ENCODE measurements around the gene SHROOM2. TPM values are rescaled to one million over a fixed set of nuclear protein-coding genes. Genes with fewer than 3 reads are reported as not detected.
A peak's percentile ranks its signal among the peaks of the same experiment; 100 is the strongest.

SHROOM2 gene, protein sequence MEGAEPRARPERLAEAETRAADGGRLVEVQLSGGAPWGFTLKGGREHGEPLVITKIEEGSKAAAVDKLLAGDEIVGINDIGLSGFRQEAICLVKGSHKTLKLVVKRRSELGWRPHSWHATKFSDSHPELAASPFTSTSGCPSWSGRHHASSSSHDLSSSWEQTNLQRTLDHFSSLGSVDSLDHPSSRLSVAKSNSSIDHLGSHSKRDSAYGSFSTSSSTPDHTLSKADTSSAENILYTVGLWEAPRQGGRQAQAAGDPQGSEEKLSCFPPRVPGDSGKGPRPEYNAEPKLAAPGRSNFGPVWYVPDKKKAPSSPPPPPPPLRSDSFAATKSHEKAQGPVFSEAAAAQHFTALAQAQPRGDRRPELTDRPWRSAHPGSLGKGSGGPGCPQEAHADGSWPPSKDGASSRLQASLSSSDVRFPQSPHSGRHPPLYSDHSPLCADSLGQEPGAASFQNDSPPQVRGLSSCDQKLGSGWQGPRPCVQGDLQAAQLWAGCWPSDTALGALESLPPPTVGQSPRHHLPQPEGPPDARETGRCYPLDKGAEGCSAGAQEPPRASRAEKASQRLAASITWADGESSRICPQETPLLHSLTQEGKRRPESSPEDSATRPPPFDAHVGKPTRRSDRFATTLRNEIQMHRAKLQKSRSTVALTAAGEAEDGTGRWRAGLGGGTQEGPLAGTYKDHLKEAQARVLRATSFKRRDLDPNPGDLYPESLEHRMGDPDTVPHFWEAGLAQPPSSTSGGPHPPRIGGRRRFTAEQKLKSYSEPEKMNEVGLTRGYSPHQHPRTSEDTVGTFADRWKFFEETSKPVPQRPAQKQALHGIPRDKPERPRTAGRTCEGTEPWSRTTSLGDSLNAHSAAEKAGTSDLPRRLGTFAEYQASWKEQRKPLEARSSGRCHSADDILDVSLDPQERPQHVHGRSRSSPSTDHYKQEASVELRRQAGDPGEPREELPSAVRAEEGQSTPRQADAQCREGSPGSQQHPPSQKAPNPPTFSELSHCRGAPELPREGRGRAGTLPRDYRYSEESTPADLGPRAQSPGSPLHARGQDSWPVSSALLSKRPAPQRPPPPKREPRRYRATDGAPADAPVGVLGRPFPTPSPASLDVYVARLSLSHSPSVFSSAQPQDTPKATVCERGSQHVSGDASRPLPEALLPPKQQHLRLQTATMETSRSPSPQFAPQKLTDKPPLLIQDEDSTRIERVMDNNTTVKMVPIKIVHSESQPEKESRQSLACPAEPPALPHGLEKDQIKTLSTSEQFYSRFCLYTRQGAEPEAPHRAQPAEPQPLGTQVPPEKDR (N-terminal part only)
- total RNA-seq (under 1 TPM in 2 of 5 donors, not detected in 3; 0.03 to 0.06 TPM), total RNA-seq (0 to 0.15 (median 0) reads per million in 29 experiments)
- total RNA-seq (2013) = not detected

DNA sequence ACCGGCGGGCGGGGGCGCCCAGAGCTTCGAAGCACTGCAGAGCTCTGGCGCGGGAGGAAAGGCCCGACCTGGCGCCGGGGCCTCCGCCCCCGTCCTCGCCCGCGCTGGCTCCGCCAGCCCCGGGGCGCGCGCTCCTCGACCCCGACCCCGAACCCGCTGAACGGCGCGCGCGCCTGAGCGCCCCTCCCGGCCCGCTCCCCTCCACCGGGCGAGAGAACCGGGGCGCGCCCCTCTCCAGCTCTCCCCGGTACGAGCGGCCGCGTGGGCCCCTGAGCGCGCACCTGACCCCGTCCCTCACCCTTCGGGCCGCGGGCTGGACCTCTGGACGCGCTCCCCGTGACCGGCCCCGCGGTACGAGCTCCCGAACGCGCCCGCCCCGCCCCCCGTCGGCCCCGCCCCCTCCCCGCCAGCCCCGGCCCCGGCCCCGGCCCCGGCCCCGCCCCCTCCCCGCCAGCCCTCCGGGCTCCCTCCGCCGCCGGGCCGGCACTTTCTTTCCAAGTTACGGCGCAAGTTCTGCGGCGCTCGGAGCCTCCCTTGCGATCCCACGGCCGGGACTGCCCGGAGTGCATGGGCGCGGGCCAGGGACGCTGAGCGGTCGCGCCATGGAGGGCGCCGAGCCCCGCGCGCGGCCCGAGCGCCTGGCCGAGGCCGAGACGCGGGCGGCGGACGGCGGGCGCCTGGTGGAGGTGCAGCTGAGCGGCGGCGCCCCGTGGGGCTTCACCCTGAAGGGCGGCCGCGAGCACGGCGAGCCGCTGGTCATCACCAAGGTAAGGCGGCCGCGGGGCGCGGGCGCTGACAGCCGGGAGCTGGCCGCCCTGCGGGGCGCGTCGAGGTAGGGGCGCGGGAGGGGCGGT, at the start of gene SHROOM2:
Gene SHROOM2 (plus strand): TSS at position 486 of the 854 bp plus-strand sequence. CDS start 117 bp downstream, at position 603.
- DNase-seq (no peak), ATAC-seq (replicated peaks in 1 of 4) (no peak)
- CTCF ChIA-PET = interaction anchor here in 1 of 2 donors (0.5 kb wide), 1 partner anchor 664 kb away, joined by 3 read pairs; no protein-coding TSS in a partner anchor
- no peak within 1 kb of the TSS for H3K27ac ChIP-seq (ENCODE audit: low read length)
- Mint-ChIP-seq H3K36me3 (no peaks in the 10 kb centered on the region), H3K27ac (no peak within 1 kb of the TSS), H3K4me3 (peak within 1 kb of the TSS; percentile 31 to 55 (median 45)), H3K27me3 (peaks cover 19 to 34% of the 10 kb centered on the region in 2 donors), H3K9me3 (no peaks in the 10 kb centered on the region), H3K4me1 (peaks cover 0 to 4% (median 4%) of the 10 kb centered on the region in 3 donors)
- no peaks in the 10 kb centered on the region for H3K36me3 ChIP-seq (ENCODE audit: control insufficient read depth in 2 of 2, extremely low read depth in 1 of 2, insufficient read depth in 1 of 2, low read length in 1 of 2)
- H3K27me3 ChIP-seq (replicated peaks in 1 of 2; ENCODE audit: control insufficient read depth in 2 of 2, extremely low read depth in 1 of 2, insufficient read depth in 2 of 2, low read length in 1 of 2) = peaks cover 10 to 23% of the 10 kb centered on the region in 2 experiments
- WGBS (ENCODE audit: insufficient coverage) = 4% methylated on average over 47 of the region's 132 CpGs
- H3K4me1 ChIP-seq (ENCODE audit: control insufficient read depth in 1 of 2, extremely low read depth in 1 of 2, insufficient read depth in 2 of 2, low read length in 2 of 2) = no peaks in the 10 kb centered on the region
- H3K4me3 ChIP-seq (ENCODE audit: control insufficient read depth in 1 of 2, extremely low read depth in 1 of 2, low read length in 1 of 2) = peak within 1 kb of the TSS in 1 of 2 donors; percentile 2
- POLR2A ChIA-PET = no interaction called here
- no peaks in the 10 kb centered on the region for H3K9me3 ChIP-seq

DNA sequence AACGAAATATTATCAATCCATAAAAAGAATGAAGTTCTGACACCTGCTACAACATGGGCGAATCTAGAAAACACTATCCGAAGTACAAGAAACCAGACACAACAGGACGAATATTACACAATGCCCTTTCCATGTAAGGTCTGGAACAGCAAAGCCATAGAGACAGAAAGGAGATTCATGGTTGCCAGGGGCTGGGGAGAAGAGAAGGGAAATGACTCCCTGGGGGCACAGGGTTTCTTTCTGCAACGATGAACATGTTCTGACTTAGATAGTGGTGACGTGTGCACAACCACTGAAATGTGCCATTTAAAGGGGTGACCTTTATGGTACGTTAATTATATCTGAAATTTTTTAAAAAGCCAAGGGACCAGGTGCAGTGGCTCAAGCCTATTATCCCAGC, 48.9 kb upstream of the SHROOM2 start:
- ATAC-seq (replicated peaks in 1 of 4) (no peak), DNase-seq (no peak)
- peak overlapping the region in 1 of 2 donors; percentile 23 for H3K27ac Mint-ChIP-seq
- ChIA-PET CTCF (no interaction called here), POLR2A (no interaction called here)
- Histone ChIP-seq H3K36me3 (ENCODE audit: control insufficient read depth in 2 of 2, extremely low read depth in 1 of 2, insufficient read depth in 1 of 2, low read length in 1 of 2) (no peaks in the 10 kb centered on the region), H3K27ac (ENCODE audit: low read length) (no peak overlapping the region), H3K4me3 (ENCODE audit: control insufficient read depth in 1 of 2, extremely low read depth in 1 of 2, low read length in 1 of 2) (no peak overlapping the region), H3K27me3 (replicated peaks in 1 of 2; ENCODE audit: control insufficient read depth in 2 of 2, extremely low read depth in 1 of 2, insufficient read depth in 2 of 2, low read length in 1 of 2) (peaks cover 0 to 3% of the 10 kb centered on the region in 2 experiments), H3K9me3 (no peaks in the 10 kb centered on the region), H3K4me1 (ENCODE audit: control insufficient read depth in 1 of 2, extremely low read depth in 1 of 2, insufficient read depth in 2 of 2, low read length in 2 of 2) (no peaks in the 10 kb centered on the region)
- H3K9me3 Mint-ChIP-seq = peaks cover 0 to 3% (median 0%) of the 10 kb centered on the region in 3 donors
- no CpG with 5 or more reads among the region's 7 CpGs for WGBS (ENCODE audit: insufficient coverage)
- H3K36me3 Mint-ChIP-seq = no peaks in the 10 kb centered on the region
- no peak overlapping the region for H3K4me3 Mint-ChIP-seq
- no peaks in the 10 kb centered on the region for H3K4me1 Mint-ChIP-seq
- H3K27me3 Mint-ChIP-seq = peaks cover 0 to 9% of the 10 kb centered on the region in 2 donors

DNA sequence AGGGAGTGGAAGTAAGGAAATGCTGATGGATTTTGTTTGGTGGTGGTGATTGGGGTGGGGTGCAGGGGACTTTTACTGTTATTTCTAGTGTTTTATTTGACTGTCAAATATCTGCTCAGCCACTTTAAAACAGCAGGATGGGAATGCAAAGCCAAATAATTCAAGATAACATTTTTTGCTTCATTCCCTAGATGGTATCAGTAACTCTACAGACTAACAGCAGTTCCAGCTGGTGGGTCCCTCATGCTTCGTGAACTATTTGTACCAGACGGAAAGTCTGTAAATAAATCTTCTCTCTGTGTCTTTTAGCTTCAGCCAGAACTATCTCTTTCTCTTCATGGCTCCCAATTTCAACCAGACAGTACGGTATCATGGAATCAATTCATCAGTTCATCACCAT, 48.1 kb upstream of the SHROOM2 start:
- H3K4me3 ChIP-seq (ENCODE audit: control insufficient read depth in 1 of 2, extremely low read depth in 1 of 2, low read length in 1 of 2) = no peak overlapping the region
- H3K27me3 ChIP-seq (replicated peaks in 1 of 2; ENCODE audit: control insufficient read depth in 2 of 2, extremely low read depth in 1 of 2, insufficient read depth in 2 of 2, low read length in 1 of 2) = peaks cover 0 to 3% of the 10 kb centered on the region in 2 experiments
- Mint-ChIP-seq H3K36me3 (no peaks in the 10 kb centered on the region), H3K4me3 (no peak overlapping the region), H3K9me3 (peaks cover 0 to 3% (median 0%) of the 10 kb centered on the region in 3 donors), H3K4me1 (no peaks in the 10 kb centered on the region), H3K27me3 (peaks cover 0 to 9% of the 10 kb centered on the region in 2 donors), H3K27ac (no peak overlapping the region)
- DNase-seq (no peak), ATAC-seq (replicated peaks in 1 of 4) (no peak)
- WGBS (ENCODE audit: insufficient coverage) = no CpG with 5 or more reads among the region's 3 CpGs
- POLR2A ChIA-PET = no interaction called here
- CTCF ChIA-PET = no interaction called here
- H3K27ac ChIP-seq (ENCODE audit: low read length) = no peak overlapping the region
- no peaks in the 10 kb centered on the region for H3K4me1 ChIP-seq (ENCODE audit: control insufficient read depth in 1 of 2, extremely low read depth in 1 of 2, insufficient read depth in 2 of 2, low read length in 2 of 2)
- no peaks in the 10 kb centered on the region for H3K9me3 ChIP-seq
- no peaks in the 10 kb centered on the region for H3K36me3 ChIP-seq (ENCODE audit: control insufficient read depth in 2 of 2, extremely low read depth in 1 of 2, insufficient read depth in 1 of 2, low read length in 1 of 2)

DNA sequence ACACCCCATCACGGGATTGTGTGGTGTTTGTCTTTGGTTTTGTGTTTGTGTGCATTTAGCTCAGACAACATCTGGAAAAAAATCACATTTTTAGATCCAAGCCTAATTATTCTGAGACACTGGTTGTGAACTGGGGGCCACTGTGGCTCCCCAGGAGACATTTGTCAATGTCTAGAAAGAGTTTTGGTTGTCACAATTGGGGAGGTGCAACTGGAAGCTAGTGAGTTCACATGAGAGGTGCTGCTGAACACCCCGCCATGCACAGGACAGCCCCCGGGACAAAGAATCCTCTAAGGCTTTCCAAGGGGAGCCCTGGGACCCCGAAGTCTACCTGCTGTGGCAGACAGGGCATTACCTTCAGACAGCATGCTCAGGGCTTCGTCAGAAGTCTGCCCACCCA, 47.1 kb upstream of the SHROOM2 start:
- no peak overlapping the region for H3K27ac ChIP-seq (ENCODE audit: low read length)
- H3K27me3 ChIP-seq (replicated peaks in 1 of 2; ENCODE audit: control insufficient read depth in 2 of 2, extremely low read depth in 1 of 2, insufficient read depth in 2 of 2, low read length in 1 of 2) = peaks cover 0 to 3% of the 10 kb centered on the region in 2 experiments
- DNase-seq = no peak
- H3K36me3 Mint-ChIP-seq = peaks cover 4% of the 10 kb centered on the region
- H3K4me1 Mint-ChIP-seq = no peaks in the 10 kb centered on the region
- no peak for ATAC-seq (replicated peaks in 1 of 4)
- no CpG with 5 or more reads among the region's 5 CpGs for WGBS (ENCODE audit: insufficient coverage)
- H3K4me3 Mint-ChIP-seq = no peak overlapping the region
- H3K9me3 ChIP-seq = no peaks in the 10 kb centered on the region
- peaks cover 0 to 4% (median 3%) of the 10 kb centered on the region in 3 donors for H3K9me3 Mint-ChIP-seq
- peaks cover 0 to 13% of the 10 kb centered on the region in 2 donors for H3K27me3 Mint-ChIP-seq
- H3K4me1 ChIP-seq (ENCODE audit: control insufficient read depth in 1 of 2, extremely low read depth in 1 of 2, insufficient read depth in 2 of 2, low read length in 2 of 2) = no peaks in the 10 kb centered on the region
- POLR2A ChIA-PET = no interaction called here
- H3K36me3 ChIP-seq (ENCODE audit: control insufficient read depth in 2 of 2, extremely low read depth in 1 of 2, insufficient read depth in 1 of 2, low read length in 1 of 2) = no peaks in the 10 kb centered on the region
- H3K27ac Mint-ChIP-seq = no peak overlapping the region
- CTCF ChIA-PET = no interaction called here
- no peak overlapping the region for H3K4me3 ChIP-seq (ENCODE audit: control insufficient read depth in 1 of 2, extremely low read depth in 1 of 2, low read length in 1 of 2)

DNA sequence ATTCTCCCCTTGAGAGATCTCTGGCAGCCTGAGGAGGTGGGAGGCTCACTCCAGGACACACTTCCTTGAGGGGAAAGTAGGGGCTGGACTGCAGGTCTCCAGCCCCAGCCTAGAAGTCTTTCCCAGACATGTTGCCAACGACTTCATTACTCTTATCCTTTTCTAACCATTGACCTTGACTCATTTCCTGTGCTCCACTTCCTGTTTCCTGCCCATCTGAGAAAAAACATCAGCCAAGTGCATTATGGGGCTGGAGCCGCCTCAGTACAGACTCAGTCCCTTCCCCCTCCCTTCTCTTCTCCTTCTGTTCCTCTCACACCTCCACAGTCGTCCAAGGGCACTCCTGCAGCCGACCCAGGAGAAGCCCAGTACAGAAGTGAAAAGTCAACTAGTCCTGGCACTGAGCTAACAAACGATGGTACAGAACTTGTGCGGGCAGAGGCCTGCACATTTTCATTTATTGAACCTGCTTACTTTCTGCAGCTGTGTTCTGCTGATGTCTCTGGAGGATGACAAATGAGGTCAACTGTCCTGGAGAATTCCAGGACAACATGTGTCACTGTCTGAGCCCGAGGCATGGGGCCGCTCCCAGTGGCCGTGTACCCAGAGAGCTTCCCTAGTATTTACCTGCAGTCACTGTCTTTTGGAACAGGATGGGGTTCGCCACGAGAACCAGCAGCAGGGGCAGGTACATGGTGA, 40.7 kb upstream of the SHROOM2 start:
- Histone ChIP-seq H3K27ac (ENCODE audit: low read length) (no peak overlapping the region), H3K4me3 (ENCODE audit: control insufficient read depth in 1 of 2, extremely low read depth in 1 of 2, low read length in 1 of 2) (no peak overlapping the region), H3K9me3 (no peaks in the 10 kb centered on the region), H3K36me3 (ENCODE audit: control insufficient read depth in 2 of 2, extremely low read depth in 1 of 2, insufficient read depth in 1 of 2, low read length in 1 of 2) (no peaks in the 10 kb centered on the region), H3K27me3 (replicated peaks in 1 of 2; ENCODE audit: control insufficient read depth in 2 of 2, extremely low read depth in 1 of 2, insufficient read depth in 2 of 2, low read length in 1 of 2) (peaks cover 0 to 3% of the 10 kb centered on the region in 2 experiments), H3K4me1 (ENCODE audit: control insufficient read depth in 1 of 2, extremely low read depth in 1 of 2, insufficient read depth in 2 of 2, low read length in 2 of 2) (peaks cover 0 to 7% of the 10 kb centered on the region in 2 experiments)
- peaks cover 5 to 10% (median 7%) of the 10 kb centered on the region in 3 donors for H3K9me3 Mint-ChIP-seq
- peaks cover 7% of the 10 kb centered on the region for H3K36me3 Mint-ChIP-seq
- no peak for DNase-seq
- ChIA-PET CTCF (interaction anchor here in 1 of 2 donors (0.6 kb wide), 1 partner anchor 10 kb away, joined by 3 read pairs; no protein-coding TSS in a partner anchor), POLR2A (no interaction called here)
- H3K27me3 Mint-ChIP-seq = peaks cover 0 to 13% of the 10 kb centered on the region in 2 donors
- H3K27ac Mint-ChIP-seq = peak overlapping the region in 1 of 2 donors; percentile 3
- peak overlapping the region in 2 of 3 donors; percentile 8 to 47 for H3K4me3 Mint-ChIP-seq
- ATAC-seq (replicated peaks in 1 of 4) = peak in 2 of 4 experiments; percentile 49 to 63
- peaks cover 14 to 20% (median 16%) of the 10 kb centered on the region in 3 donors for H3K4me1 Mint-ChIP-seq
- 73% methylated on average over 3 of the region's 11 CpGs for WGBS (ENCODE audit: insufficient coverage)
